HG03521 (cell line): ENCODE data around the gene BICRA.
"Not testable (repeated sequence)": the region's sequence is repeated elsewhere in the genome, so short reads cannot be mapped to it uniquely, and the experiment has no call there.

ENCODE experiments used
- ATAC-seq: cut with Tn5 transposase; IDR thresholded peaks from one replicate; pipeline ENCODE4 v1.9.1; 2021; ENCODE audit warnings: mild to moderate bottlenecking, moderate library complexity; ENCODE audit not compliant: unreplicated experiment

The BICRA gene

DNA sequence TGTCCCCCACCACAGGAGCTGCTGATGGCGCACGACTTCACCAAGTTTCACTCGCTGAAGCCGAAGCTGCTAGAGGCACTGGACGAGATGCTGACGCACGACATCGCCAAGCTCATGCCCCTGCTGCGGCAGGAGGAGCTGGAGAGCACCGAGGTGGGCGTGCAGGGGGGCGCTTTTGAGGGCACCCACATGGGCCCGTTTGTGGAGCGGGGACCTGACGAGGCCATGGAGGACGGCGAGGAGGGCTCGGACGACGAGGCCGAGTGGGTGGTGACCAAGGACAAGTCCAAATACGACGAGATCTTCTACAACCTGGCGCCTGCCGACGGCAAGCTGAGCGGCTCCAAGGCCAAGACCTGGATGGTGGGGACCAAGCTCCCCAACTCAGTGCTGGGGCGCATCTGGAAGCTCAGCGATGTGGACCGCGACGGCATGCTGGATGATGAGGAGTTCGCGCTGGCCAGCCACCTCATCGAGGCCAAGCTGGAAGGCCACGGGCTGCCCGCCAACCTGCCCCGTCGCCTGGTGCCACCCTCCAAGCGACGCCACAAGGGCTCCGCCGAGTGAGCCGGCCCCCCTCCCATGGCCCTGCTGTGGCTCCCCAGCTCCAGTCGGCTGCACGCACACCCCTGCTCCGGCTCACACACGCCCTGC lies 132.1 kb downstream of the BICRA start:
- ATAC-seq: no peak

DNA sequence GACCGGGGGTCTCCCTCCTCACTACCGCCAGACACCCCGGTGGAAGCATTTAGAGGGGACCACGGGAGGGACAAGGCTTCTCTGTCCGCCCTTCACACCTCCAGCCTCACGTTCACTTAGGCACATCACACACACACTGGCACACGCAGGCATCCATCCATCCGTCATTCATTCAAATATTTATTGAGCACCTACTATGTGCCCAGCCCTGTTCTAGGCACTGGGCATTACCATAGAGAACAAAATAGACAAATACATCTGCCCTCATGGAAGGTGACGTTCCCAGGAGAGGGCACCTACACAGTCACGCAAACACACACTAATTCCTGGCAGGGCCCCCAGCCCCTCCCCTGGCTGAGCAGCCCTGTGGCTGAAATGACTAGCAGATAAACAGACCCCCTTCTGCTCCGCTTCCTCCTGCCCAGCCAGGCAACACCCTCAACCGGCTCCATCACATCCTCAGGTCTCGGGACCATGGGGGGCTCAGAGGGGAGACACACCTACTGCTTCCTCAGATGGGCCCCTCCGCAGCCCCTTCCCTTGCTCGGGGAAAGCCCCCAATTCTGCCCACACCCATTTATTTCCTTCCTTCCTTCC lies 132.7 kb downstream of the BICRA start:
- no peak for ATAC-seq

DNA sequence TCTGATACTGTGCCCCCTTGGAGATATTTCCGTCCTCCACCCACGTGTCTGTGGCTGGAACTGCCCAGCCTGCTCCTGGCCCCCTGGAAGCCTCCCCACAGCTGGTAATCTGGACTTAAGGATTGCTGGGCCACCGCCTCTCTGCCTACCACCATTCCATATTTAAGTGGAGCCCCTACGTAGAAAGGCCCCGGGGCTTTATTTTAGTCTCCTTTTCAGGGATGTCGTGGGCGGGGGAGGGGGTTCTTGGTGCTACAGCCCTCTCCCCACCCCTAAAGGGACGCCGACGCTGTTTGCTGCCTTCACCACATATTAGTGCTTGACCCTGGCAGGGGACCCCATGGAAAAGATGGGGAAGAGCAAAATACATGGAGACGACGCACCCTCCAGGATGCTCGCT lies 133.7 kb downstream of the BICRA start:
- no peak for ATAC-seq

DNA sequence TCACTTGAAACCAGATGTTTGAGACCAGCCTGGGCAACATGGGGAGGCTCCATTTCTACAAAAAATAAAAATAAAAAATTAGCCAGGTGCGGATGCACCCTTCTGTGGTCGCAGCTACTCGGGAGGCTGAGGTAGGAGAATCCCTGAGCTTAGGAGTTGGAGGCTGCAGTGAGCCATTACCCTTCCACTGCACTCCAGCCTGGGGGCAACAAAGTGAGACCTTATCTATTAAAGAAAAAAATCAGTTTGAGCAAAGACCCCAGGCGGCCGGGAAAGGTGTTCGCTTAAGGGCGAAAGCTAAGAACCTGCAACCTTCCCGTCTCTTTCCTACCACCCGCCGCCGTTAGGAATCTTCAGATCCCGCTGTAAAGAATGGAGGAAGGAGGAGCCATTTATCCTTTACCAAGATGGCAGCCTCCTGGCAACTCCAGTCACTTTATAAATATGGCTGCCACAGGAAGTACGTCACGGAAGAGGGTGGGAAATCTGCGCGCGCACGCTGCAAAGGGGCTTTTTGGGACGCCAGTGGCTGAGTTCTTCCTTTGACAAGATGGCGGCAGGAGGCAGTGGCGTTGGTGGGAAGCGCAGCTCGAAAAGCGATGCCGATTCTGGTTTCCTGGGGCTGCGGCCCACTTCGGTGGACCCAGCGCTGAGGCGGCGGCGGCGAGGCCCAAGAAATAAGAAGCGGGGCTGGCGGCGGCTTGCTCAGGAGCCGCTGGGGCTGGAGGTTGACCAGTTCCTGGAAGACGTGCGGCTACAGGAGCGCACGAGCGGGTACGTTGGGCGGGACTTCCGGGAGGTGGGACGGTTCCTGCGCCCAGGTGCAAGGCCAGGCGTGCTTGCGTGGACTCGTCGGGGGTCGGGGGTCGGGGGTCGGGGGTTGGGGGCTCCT lies 136.3 kb downstream of the BICRA start, which contains the start of gene NOP53:
Gene NOP53 (plus strand): TSS at position 537 of the 892 bp plus-strand sequence. CDS start 14 bp downstream, at position 551.
- peak; percentile 53 for ATAC-seq

DNA sequence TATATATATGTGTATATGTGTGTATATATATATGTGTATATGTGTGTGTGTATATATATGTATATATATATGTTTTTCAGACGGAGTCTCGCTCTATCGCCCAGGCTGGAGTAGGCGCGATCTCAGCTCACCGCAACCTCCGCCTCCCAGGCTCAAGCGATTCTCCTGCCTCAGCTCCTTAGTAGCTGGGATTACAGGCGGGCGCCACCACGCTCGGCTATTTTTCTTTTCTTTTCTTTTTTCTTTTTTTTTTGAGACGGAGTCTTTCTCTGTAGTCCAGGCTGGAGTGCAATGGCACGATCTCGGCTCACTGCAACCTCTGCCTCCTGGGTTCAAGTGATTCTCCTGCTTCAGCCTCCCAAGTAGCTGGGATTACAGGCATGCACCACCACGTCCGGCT lies 137.2 kb downstream of the BICRA start:
- ATAC-seq: not testable (repeated sequence)

DNA sequence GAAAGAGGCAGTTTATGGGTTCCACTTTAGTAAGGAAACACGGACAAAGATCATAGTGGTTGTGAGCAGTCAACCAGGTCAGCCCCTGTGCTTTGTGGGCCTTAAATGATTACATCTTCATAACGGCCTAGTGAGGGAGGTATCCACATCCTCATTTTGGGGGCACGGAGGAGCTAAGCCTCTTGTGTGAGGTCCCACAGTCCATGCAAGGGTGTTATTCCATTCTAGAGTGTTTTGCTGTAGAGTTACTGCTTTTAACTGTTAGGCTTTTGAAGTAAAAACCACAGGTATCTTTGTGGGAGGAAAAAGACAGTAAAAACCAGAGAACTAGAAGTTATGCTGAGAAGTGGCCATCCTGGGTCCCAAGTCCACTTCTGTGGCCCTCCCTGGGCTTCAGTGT lies 140.4 kb downstream of the BICRA start:
- no peak for ATAC-seq

DNA sequence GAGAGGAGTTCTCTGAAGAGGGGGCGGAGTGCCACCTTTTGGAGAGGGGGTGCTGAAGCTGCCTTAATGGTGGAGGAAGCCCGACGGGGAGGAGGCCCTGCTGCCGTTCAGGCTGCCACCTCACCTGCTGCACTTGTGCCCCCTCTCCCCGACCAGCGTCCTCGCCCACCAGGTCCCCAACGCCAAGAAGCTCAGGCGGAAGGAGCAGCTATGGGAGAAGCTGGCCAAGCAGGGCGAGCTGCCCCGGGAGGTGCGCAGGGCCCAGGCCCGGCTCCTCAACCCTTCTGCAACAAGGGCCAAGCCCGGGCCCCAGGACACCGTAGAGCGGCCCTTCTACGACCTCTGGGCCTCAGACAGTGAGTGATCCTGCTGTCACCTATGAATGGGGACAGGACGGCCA lies 141.8 kb downstream of the BICRA start:
- no peak for ATAC-seq

DNA sequence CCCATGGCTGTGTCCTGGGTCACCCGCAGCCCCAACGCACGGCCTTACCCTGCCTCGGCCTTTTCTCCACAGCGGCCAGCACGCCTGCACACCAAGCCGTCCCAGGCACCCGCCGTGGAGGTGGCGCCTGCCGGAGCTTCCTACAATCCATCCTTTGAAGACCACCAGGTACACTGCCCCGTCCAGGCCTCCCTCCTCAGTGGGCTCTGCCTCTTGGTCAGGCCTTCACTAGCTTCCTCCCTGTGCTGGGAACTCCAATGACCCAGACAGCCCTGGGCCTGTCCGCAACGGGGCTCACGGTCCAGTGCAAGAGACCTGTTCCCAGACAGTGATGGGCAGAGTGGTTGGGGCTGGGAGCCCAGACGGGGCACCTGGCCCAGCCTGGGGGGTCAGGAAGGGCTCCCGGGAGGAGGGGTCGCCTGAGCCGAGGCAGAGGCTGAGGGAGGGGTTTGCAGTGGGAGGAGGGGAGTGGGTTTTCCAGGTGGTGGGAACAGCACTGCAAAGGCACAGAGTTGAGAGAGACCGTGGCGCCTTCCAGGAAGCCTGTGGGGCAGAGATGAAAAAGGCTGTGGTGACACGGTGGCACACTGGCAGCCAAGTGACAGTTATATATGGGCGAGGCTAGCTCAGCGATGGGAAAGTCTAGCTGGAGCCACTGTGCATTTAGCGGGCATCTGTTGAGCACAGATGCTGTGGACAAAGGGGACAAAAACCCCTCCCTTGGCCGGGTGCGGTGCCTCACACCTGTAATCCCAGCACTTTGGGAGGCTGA lies 143.7 kb downstream of the BICRA start:
- ATAC-seq: no peak
